Hepatocyte (in vitro differentiated cells): ENCODE measurements around the gene ATF4. TPM values are rescaled to one million over a fixed set of nuclear protein-coding genes. Genes with fewer than 3 reads are reported as not detected.
"Not testable (repeated sequence)": the region's sequence is repeated elsewhere in the genome, so short reads cannot be mapped to it uniquely, and the experiment has no call there.

Experiments used
- DNase-seq: peaks from one replicate; pipeline ENCODE4 v3.0.0-alpha.2; 2016; ENCODE audit warnings: low spot score
- H2AFZ ChIP-seq: fragments of 200-600 bp; sonication (generic); 2 replicates; pipeline ENCODE4 v1.6.0; 2016; ENCODE audit warnings: antibody characterized with exemption, mild to moderate bottlenecking
- H3K27ac ChIP-seq: fragments of 200-600 bp; sonication (generic); 2 replicates; pipeline ENCODE4 v1.5.1; 2016; ENCODE audit warnings: mild to moderate bottlenecking
- H3K27me3 ChIP-seq: fragments of 200-600 bp; sonication (generic); 2 replicates; pipeline ENCODE4 v1.6.1; 2016
- H3K36me3 ChIP-seq: fragments of 200-600 bp; sonication (generic); replicated peaks from 2 replicates; pipeline ENCODE4 v1.5.1; 2016; ENCODE audit warnings: low read depth; ENCODE audit not compliant: insufficient read depth
- H3K4me1 ChIP-seq: fragments of 200-600 bp; sonication (generic); 2 replicates; pipeline ENCODE4 v1.5.1; 2016; ENCODE audit warnings: mild to moderate bottlenecking, moderate library complexity; ENCODE audit not compliant: insufficient read depth
- H3K4me2 ChIP-seq: fragments of 200-600 bp; sonication (generic); 2 replicates; pipeline ENCODE4 v1.6.0; 2016
- H3K4me3 ChIP-seq: fragments of 200-600 bp; sonication (generic); 2 replicates; pipeline ENCODE4 v1.5.1; 2016; ENCODE audit warnings: mild to moderate bottlenecking
- H3K79me2 ChIP-seq: fragments of 200-600 bp; sonication (generic); 2 replicates; pipeline ENCODE4 v1.6.0; 2017; ENCODE audit warnings: mild to moderate bottlenecking
- H3K9me2 ChIP-seq: fragments of 200-600 bp; sonication (generic); replicated peaks from 2 replicates; pipeline ENCODE4 v1.6.0; 2017; ENCODE audit warnings: mild to moderate bottlenecking; ENCODE audit not compliant: insufficient read depth
- H3K9me3 ChIP-seq: fragments of 200-600 bp; sonication (generic); 2 replicates; pipeline ENCODE4 v1.5.1; 2016; ENCODE audit warnings: low read depth, mild to moderate bottlenecking
- H4K20me1 ChIP-seq: fragments of 200-600 bp; sonication (generic); 2 replicates; pipeline ENCODE4 v1.6.0; 2016; ENCODE audit warnings: mild to moderate bottlenecking; ENCODE audit not compliant: insufficient read depth, poor library complexity, severe bottlenecking
- EZH2 ChIP-seq: fragments of 200-600 bp; sonication (generic); IDR thresholded peaks from 2 replicates; pipeline ENCODE4 v1.6.1; 2016; ENCODE audit warnings: antibody characterized with exemption, mild to moderate bottlenecking, borderline replicate concordance
- EZH2phosphoT487 ChIP-seq: fragments of 200-600 bp; sonication (generic); IDR thresholded peaks from one replicate; pipeline ENCODE4 v1.6.1; 2018; ENCODE audit warnings: antibody characterized with exemption, mild to moderate bottlenecking, low read depth, moderate library complexity; ENCODE audit not compliant: unreplicated experiment, severe bottlenecking
- WGBS: methylation state at CpG from one replicate; pipeline ENCODE4 v1.1.6; 2016; ENCODE audit warnings: low lambda C conversion rate; ENCODE audit errors: missing lambda C conversion rate; 5-methylcytosine and 5-hydroxymethylcytosine counted together
- polyA plus RNA-seq: library from polyadenylated mRNA; unstranded; fragments of >200 nt; fragmentation: Nextera tagmentation; extraction: Ambion mirVana; gene quantifications from 2 replicates; pipeline ENCODE4 v1.2.1, GENCODE V29; 2016
- total RNA-seq: library from RNA; depleted of rRNA; stranded (reverse); fragments of >200 nt; gene quantifications from 2 replicates; pipeline ENCODE4 v1.2.3, GENCODE V29; 2014
- TF ChIP-seq, protein P1 (sequence below): fragments of 200-600 bp; sonication (generic); IDR thresholded peaks from 2 replicates; pipeline ENCODE4 v1.5.1; 2016; ENCODE audit warnings: antibody characterized with exemption, mild to moderate bottlenecking; ENCODE audit not compliant: poor library complexity

ATF4 gene
- total and polyA plus RNA-seq, 2 experiments from 2014 or later = 144 to 231 TPM

DNA sequence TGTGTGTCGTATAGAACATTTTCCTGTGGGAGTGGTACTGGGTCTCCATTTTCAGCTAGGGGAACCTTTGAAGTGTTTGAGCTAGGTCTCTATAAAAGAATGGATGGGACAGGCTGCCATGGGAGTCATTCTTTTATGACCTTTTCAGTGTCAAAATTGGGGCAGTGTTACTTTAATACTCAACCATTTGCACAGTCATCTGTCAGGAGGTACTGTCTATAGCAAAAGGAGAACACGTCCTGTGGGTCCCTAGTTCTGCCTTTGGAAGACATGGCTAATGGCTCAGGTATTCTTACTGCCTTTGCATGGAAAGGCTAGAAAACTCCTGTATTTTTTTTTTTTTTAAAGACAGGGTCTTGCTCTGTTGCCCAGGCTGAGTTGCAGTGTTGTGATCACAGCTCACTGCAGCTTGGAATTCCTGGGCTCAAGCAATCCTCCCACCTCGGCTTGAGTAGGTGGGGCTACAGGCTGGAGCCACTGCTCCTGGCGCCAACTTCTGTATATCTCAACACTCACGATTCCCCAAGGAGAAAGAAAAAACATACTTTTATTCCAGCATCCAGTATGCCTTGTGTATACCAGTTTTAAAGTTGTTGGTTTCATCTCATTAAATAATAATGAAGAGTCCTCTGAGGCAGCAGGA is 2.1 kb upstream of the ATF4 start:
- peaks cover 9% of the 10 kb centered on the region for H3K36me3 ChIP-seq
- peak overlapping the region; percentile 97 for H3K27ac ChIP-seq
- no peaks in the 10 kb centered on the region for H3K27me3 ChIP-seq
- H3K4me3 ChIP-seq = no peak overlapping the region
- H2AFZ ChIP-seq = no peak overlapping the region
- no peaks in the 10 kb centered on the region for H3K9me3 ChIP-seq
- WGBS = 58% methylated on average over 5 of the region's 5 CpGs
- no peaks in the 10 kb centered on the region for H3K9me2 ChIP-seq
- peaks cover 26% of the 10 kb centered on the region for H4K20me1 ChIP-seq
- DNase-seq = no peak
- H3K4me1 ChIP-seq = peaks cover 26% of the 10 kb centered on the region
- TF ChIP-seq EZH2phosphoT487 (no peak), EZH2 (no peak)
- TF ChIP-seq, protein P1, sequence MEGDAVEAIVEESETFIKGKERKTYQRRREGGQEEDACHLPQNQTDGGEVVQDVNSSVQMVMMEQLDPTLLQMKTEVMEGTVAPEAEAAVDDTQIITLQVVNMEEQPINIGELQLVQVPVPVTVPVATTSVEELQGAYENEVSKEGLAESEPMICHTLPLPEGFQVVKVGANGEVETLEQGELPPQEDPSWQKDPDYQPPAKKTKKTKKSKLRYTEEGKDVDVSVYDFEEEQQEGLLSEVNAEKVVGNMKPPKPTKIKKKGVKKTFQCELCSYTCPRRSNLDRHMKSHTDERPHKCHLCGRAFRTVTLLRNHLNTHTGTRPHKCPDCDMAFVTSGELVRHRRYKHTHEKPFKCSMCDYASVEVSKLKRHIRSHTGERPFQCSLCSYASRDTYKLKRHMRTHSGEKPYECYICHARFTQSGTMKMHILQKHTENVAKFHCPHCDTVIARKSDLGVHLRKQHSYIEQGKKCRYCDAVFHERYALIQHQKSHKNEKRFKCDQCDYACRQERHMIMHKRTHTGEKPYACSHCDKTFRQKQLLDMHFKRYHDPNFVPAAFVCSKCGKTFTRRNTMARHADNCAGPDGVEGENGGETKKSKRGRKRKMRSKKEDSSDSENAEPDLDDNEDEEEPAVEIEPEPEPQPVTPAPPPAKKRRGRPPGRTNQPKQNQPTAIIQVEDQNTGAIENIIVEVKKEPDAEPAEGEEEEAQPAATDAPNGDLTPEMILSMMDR = no peak
- H3K79me2 ChIP-seq = peaks cover 74% of the 10 kb centered on the region
- H3K4me2 ChIP-seq = peak overlapping the region; percentile 91

DNA sequence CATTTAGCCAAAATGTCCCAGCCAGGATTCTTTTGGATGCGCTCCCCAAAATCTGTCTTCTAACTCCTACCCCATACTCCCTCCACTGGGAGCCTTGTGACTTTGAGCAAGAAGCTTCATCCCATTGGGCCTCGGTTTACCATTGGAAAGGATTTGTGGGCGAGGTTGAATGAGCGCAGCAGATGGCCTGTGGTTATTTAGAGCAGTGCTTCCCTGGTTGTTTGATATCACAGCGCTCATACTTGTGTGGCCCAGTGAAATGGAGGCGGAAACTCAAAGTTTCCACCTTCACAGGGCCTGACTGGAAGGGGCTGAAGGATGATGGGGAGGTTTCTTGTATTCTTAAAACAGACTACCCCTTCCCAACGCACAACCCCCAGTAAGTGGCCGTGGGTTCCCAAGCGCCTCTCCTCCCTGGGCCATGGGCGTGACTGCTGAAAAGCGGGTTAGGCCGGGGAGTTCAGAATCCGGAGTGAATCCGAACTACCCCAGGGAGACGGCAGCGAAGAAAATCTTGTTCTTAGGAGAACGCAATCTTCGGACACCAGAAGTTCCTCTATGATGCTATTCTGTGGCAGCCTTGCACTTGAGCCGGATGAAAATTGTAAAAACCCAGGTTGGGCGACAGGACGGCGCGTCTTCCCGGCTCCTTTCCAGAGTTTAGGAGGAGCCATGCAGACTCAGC is 1.2 kb upstream of the ATF4 start:
- peaks cover 35% of the 10 kb centered on the region for H4K20me1 ChIP-seq
- WGBS = 13% methylated on average over 24 of the region's 24 CpGs

DNA sequence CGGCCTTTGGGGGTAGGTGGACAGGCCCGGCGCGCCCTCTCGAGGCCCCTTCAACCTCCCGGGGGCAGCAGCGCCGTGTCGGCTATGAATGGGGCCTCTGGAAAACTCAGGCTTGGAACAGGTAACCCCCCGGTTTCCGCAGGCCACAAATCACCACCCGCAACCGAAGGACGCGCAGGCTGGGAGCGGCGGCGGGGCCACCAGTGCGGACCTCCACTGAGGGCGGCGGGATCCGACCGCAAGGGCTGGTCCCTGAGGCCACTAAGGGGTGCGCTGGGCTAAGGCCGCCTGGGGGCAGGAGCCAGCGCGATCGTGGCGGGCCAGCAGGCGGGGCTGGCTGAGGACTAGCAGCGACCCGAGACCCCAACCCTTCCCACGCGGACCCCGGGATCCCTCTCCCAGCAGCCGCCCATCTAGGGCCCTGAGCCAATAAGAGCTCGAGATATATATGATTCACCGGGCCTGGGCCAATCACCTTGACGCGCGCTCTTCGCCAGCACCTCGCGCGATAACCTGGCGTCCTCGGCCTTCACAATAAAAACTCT is 609 bp upstream of the ATF4 start:
- TF ChIP-seq, protein P1 = peak; percentile 44
- TF ChIP-seq EZH2 (no peak), EZH2phosphoT487 (no peak)
- Histone ChIP-seq H3K4me1 (peaks cover 29% of the 10 kb centered on the region), H4K20me1 (peaks cover 41% of the 10 kb centered on the region), H3K9me3 (no peaks in the 10 kb centered on the region), H3K27me3 (no peaks in the 10 kb centered on the region), H3K36me3 (peaks cover 9% of the 10 kb centered on the region), H3K79me2 (peaks cover 85% of the 10 kb centered on the region), H3K4me2 (peak overlapping the region; percentile 91), H2AFZ (peak overlapping the region; percentile 19), H3K9me2 (no peaks in the 10 kb centered on the region), H3K27ac (peak overlapping the region; percentile 99), H3K4me3 (peak overlapping the region; percentile 49)
- 1% methylated on average over 39 of the region's 47 CpGs for WGBS
- DNase-seq = peak; percentile 99

More for the DNA sequence above, 1.2 kb upstream of the ATF4 start:
- Histone ChIP-seq H3K4me2 (peak overlapping the region; percentile 91), H3K27ac (peak overlapping the region; percentile 97), H3K27me3 (no peaks in the 10 kb centered on the region), H3K9me3 (no peaks in the 10 kb centered on the region), H3K9me2 (no peaks in the 10 kb centered on the region), H3K4me3 (peak overlapping the region; percentile 49), H3K36me3 (peaks cover 9% of the 10 kb centered on the region), H2AFZ (peak overlapping the region; percentile 19), H3K79me2 (peaks cover 81% of the 10 kb centered on the region), H3K4me1 (peaks cover 29% of the 10 kb centered on the region)
- TF ChIP-seq EZH2 (no peak), EZH2phosphoT487 (no peak)
- TF ChIP-seq, protein P1 = no peak
- peak; percentile 56 for DNase-seq

DNA sequence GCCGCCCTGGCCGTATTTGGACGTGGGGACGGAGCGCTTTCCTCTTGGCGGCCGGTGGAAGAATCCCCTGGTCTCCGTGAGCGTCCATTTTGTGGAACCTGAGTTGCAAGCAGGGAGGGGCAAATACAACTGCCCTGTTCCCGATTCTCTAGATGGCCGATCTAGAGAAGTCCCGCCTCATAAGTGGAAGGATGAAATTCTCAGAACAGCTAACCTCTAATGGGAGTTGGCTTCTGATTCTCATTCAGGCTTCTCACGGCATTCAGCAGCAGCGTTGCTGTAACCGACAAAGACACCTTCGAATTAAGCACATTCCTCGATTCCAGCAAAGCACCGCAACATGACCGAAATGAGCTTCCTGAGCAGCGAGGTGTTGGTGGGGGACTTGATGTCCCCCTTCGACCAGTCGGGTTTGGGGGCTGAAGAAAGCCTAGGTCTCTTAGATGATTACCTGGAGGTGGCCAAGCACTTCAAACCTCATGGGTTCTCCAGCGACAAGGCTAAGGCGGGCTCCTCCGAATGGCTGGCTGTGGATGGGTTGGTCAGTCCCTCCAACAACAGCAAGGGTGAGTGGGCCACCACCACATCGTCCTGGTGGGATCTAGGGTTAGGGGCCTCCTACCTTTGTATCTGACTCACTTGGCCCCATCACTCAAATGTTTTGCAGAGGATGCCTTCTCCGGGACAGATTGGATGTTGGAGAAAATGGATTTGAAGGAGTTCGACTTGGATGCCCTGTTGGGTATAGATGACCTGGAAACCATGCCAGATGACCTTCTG is 934 bp downstream of the ATF4 start:
- H3K4me3 ChIP-seq = peak overlapping the region; percentile 96
- not testable (repeated sequence) for DNase-seq, H3K9me2 ChIP-seq, H3K27me3 ChIP-seq, H3K36me3 ChIP-seq, H2AFZ ChIP-seq, H3K9me3 ChIP-seq
- peaks cover 72% of the 10 kb centered on the region for H3K79me2 ChIP-seq
- 6% methylated on average over 24 of the region's 28 CpGs for WGBS
- H3K4me2 ChIP-seq = peak overlapping the region; percentile 99
- peak overlapping the region; percentile 99 for H3K27ac ChIP-seq
- peaks cover 29% of the 10 kb centered on the region for H3K4me1 ChIP-seq
- H4K20me1 ChIP-seq = peaks cover 55% of the 10 kb centered on the region

DNA sequence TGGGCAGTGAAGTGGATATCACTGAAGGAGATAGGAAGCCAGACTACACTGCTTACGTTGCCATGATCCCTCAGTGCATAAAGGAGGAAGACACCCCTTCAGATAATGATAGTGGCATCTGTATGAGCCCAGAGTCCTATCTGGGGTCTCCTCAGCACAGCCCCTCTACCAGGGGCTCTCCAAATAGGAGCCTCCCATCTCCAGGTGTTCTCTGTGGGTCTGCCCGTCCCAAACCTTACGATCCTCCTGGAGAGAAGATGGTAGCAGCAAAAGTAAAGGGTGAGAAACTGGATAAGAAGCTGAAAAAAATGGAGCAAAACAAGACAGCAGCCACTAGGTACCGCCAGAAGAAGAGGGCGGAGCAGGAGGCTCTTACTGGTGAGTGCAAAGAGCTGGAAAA is 1.7 kb downstream of the ATF4 start:
- H3K4me1 ChIP-seq = peaks cover 29% of the 10 kb centered on the region
- not testable (repeated sequence) for H3K27me3 ChIP-seq, H3K9me3 ChIP-seq, DNase-seq, H3K36me3 ChIP-seq, H3K9me2 ChIP-seq, H2AFZ ChIP-seq
- peaks cover 64% of the 10 kb centered on the region for H3K79me2 ChIP-seq
- peaks cover 63% of the 10 kb centered on the region for H4K20me1 ChIP-seq
- 37% methylated on average over 5 of the region's 5 CpGs for WGBS
- peak overlapping the region; percentile 96 for H3K4me3 ChIP-seq
- H3K4me2 ChIP-seq = peak overlapping the region; percentile 99
- peak overlapping the region; percentile 99 for H3K27ac ChIP-seq
